GM19043 (cell line): ENCODE data around the gene PSD4.

Experiments used
- ATAC-seq: cut with Tn5 transposase; IDR thresholded peaks from one replicate; pipeline ENCODE4 v1.9.1; 2021; ENCODE audit warnings: low read depth; ENCODE audit not compliant: unreplicated experiment

PSD4 gene

GRCh38 chr2:113173542-113174375, at the start of gene PSD4:
Gene PSD4 (plus strand): TSS chr2:113173971. CDS start chr2:113182457, 8,486 bp downstream.
- peak; percentile 72 for ATAC-seq

- peak; percentile 49 for ATAC-seq
These were observed 49.4 kb upstream of the PSD4 start for GRCh38 chr2:113124181-113124961.

- ATAC-seq, result no peak
These were observed 48.6 kb upstream of the PSD4 start for GRCh38 chr2:113124984-113125855.

GRCh38 chr2:113126845-113127645, 46.7 kb upstream of the PSD4 start, which contains the start of gene IL1RN:
Gene IL1RN (plus strand): TSS chr2:113127598. CDS start chr2:113127625, 27 bp downstream.
- no peak for ATAC-seq

GRCh38 chr2:113127646-113128570, 45.9 kb upstream of the PSD4 start:
- ATAC-seq, result no peak

- ATAC-seq, result no peak
These were observed 44.2 kb upstream of the PSD4 start for GRCh38 chr2:113129519-113130078.

- ATAC-seq, result no peak
These were observed 42.2 kb upstream of the PSD4 start for GRCh38 chr2:113131352-113132185.

- no peak for ATAC-seq
These were observed 41.3 kb upstream of the PSD4 start for GRCh38 chr2:113132414-113133021.

- ATAC-seq, result no peak
These were observed 39.8 kb upstream of the PSD4 start for GRCh38 chr2:113133704-113134598.

- no peak for ATAC-seq
These were observed 39.1 kb upstream of the PSD4 start for GRCh38 chr2:113134717-113135116.

GRCh38 chr2:113135317-113135716, 38.5 kb upstream of the PSD4 start:
- no peak for ATAC-seq

- no peak for ATAC-seq
These were observed 36.7 kb upstream of the PSD4 start for GRCh38 chr2:113136828-113137775.

- no peak for ATAC-seq
These were observed 35.9 kb upstream of the PSD4 start for GRCh38 chr2:113137827-113138226.

- no peak for ATAC-seq
These were observed 35.1 kb upstream of the PSD4 start for GRCh38 chr2:113138428-113139322.
